HG02610 (cell line): ENCODE measurements around the gene PTPRQ.
"Not testable (repeated sequence)": the region's sequence is repeated elsewhere in the genome, so short reads cannot be mapped to it uniquely, and the experiment has no call there.

Experiments used
- ATAC-seq: cut with Tn5 transposase; IDR thresholded peaks from one replicate; pipeline ENCODE4 v1.9.1; 2021; ENCODE audit warnings: mild to moderate bottlenecking, moderate library complexity; ENCODE audit not compliant: unreplicated experiment

The PTPRQ gene

GRCh38 chr12:80443974-80444666 is at the start of gene PTPRQ:
PTPRQ (plus strand) TSS chr12:80444235; CDS start chr12:80444346, 111 bp downstream.
- ATAC-seq = no peak

DNA sequence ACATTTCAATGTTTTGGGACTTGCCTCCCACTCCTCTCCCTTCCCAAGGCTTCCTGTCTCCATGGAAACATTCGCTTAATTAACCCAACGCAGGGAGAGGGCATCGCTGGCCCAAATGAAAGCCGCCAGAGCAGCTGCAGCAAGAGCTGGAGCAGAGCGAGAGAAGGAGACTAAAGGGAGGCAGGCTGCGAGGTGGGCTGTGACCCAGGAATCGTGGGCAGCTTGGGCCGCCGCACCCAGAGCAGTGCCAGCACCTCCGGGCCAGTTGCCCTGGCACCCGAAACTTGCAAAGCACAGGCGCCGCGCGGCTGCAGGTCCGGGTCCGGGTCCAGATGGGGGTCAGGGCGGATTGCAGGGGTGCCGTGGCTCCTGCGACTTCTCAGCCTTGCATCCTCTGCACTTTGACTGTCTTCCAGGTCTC is 43.5 kb upstream of the PTPRQ start:
- ATAC-seq = no peak

- no peak for ATAC-seq
These were observed 42.8 kb upstream of the PTPRQ start for GRCh38 chr12:80401191-80401590.

- no peak for ATAC-seq
These were observed 39.4 kb upstream of the PTPRQ start for GRCh38 chr12:80404629-80405028.

DNA sequence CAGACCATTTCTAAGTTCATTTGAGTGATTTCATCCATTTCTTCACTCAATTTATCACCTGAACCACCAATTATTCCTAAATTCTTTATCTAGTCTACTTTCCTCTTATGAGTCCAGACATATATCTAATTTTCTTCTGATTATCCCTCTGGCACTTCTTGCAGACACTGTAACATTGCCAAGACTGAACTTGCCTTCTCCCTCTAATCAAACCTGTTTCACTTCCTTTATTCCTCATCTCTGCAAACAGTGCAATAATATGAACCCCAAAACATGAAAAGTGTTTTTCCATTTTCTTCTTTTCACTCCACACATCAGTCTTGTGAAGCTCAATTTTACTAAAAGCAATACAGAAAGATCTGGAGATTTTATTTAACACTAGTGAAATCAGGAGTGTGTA is 37.8 kb upstream of the PTPRQ start:
- ATAC-seq = no peak

DNA sequence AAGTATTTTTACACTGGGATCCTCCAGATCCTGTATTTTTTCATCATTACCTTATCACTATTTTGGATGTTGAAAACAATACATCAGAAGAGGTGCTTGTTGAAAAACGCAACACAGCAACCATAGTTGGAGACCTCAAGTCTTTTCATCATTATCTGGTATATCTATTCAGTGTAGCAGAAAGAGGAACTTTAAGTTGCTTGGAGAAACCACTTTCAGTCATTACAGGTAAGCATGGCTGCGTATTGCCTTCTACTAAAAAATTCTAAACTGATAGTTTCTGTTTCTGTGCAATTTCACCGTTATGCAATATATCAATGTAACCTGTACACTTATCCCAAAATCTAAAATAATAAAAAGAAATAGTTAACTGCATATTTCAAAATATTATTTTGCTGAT is 32.2 kb upstream of the PTPRQ start:
- ATAC-seq = no peak

DNA sequence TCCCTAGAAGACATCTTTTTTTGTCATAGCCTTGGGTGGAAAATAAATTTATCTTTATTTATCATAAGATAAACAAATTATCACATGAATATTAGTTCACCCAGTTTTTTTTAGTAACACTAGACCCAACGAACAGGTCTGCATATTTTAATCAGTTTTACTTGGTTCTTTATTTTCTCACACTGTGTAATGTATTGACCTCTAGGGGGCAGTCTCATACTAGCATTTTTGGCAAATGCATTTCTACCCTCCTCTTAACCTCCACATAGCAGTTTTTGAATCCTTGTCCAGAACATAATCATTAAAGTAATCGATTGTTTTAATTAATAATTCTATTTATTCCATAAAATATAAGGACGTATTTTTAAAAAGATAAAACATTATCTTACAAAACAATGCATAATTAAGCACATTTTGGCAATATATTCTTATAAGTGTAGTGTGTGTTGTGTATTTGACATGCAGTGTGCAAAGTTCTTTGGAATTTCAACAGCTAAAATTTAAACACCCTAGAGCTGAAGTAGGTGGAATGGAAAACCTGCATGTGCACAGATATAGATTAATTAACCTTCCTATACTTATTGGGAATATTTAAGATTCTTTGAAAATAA is 31.6 kb upstream of the PTPRQ start:
- ATAC-seq = peak; percentile 70

- ATAC-seq = no peak
These were observed 30.6 kb upstream of the PTPRQ start for GRCh38 chr12:80413462-80413861.

DNA sequence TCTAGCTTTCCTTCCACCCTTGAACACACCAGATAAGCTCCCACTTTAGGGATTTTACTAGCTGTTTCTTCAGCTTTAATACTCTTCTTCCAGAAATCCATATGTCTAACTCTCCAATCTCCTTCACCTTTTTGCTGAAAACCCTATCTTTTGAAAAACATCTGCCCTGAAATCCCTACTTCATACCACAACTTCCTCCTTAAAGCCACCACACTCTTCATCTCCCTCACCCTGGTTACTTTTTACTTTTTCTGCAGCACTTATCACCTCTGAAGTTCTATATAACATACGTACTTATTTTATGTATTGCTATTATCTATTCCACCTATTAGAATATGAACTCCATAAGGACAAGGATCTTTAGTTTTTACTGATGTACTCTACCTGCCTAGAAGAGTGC is 28.6 kb upstream of the PTPRQ start:
- ATAC-seq = no peak

GRCh38 chr12:80419644-80420043 is 24.4 kb upstream of the PTPRQ start:
- ATAC-seq = no peak

DNA sequence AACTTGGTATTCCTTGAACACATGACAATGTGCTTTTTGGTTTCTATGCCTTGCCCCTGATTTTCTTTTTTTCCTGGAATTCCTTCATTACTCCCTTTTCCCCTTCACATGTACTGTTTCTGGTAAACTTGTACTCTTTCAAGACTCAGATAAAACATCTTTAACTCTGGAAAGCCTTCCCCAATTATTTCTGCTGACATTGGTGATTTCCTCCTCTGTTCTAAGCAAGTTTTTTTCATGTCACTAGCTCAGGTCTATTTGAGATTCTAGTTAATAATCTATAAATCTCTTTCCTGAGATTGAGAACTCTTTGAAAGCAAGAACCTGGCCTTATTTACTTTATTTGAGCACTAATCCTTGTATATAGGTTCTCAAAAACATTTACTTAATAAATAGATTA is 24.0 kb upstream of the PTPRQ start:
- ATAC-seq = no peak

DNA sequence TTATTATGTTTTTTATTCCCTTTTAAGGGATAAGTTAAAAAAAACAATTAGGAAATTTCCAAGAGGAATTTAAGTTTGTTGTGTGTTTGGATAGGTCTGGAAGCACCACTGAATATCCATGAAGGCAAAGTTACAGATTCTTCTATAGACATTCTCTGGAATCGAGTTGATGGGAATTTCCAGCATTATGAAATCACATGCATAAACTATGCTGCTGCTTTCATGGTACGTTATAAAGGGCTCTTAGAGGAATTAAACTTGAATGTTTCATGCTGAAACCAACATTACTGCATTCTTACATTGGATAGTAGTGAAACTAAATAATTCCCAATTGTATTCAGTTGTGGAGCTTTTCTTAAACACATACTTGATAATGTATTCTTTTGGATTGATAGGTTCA is 21.5 kb upstream of the PTPRQ start:
- no peak for ATAC-seq

DNA sequence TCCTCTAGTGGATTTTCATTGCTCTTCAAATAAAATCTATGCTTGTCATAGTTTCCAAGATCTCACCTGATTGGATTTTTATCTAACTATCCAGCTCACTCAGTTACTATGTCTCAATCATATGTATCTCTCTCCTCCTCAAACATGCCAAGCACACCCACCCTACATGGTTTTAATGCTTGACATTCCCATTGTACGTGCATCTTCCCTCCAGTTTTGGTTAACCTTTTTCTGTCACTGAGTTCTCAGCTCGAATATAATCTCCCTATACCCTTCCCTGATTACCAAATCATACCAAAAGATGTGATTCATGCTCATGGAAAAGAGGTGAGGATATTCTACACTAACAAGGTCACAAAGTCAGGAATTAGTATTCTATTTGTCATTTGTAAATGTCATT is 12.0 kb upstream of the PTPRQ start:
- no peak for ATAC-seq

DNA sequence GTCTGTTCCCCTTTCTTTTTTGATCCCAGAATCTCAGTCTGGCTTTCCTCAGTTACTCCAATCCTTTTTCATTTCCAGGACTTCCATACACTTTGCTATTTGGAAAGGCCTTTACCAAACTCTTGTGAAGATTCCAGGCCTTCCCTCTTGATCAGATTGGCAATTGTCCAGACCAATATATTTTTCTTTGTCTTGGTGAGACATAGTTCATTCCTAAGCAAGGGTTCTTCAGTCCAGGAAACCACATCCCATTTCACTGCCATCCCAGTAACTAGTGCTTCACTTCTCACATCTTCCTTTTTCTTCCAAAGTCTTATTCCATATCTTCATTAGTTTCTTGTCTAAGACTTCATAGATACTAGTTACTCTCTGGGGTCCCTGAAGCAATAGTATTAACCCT is 2.1 kb upstream of the PTPRQ start:
- no peak for ATAC-seq

- no peak for ATAC-seq
These were observed 1.4 kb upstream of the PTPRQ start for GRCh38 chr12:80442426-80443222.

- no peak for ATAC-seq
These were observed 1.2 kb downstream of the PTPRQ start for GRCh38 chr12:80445083-80445793.

DNA sequence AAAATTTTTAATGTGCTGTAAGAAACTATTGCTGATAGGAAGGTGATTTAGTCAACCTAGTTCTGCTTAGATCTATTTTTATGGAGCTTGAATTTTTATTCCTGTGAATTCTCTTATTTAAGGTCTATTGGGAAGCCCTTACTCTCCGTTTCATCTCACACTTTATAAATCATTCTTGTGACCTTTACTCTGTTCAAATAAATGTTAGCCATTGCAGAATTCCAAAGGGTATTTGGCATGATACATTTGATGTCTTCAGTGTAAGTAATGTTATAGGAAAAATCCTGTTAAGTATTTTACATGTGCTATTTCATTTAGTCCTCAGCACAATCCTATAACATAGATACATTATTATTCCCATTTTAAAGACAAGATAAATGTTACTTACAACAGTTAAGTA is 12.5 kb downstream of the PTPRQ start:
- ATAC-seq = no peak

GRCh38 chr12:80460972-80461371 is 16.9 kb downstream of the PTPRQ start:
- no peak for ATAC-seq

- ATAC-seq = not testable (repeated sequence)
These were observed 17.8 kb downstream of the PTPRQ start for GRCh38 chr12:80461851-80462250.

GRCh38 chr12:80469681-80470080 is 25.6 kb downstream of the PTPRQ start:
- ATAC-seq = no peak

DNA sequence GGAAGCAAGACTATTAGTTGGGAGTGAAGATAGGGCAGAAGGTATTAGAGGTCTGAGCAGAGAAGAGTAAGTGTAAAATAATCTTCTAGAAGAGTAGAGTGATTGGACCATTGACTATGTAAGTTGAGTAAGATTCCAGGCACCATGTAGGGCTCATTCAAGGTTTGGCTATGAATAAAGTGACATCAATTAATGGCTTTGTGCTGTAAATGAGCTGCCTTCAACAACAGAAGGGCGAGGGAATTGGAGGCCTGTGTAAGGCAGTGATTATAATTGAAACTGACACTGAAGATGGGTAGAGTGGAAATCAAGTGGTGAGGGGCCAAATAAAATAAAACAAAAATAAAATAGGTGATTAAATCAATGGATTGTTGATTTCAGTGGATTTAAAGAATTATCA is 26.4 kb downstream of the PTPRQ start:
- ATAC-seq = no peak
